ENCODE results near the gene TIMM29. TPM values are rescaled to one million over a fixed set of nuclear protein-coding genes. Genes with fewer than 3 reads are reported as not detected.

TIMM29 gene
- total and polyA plus RNA-seq, 9 of the 15 experiments (the other 6 are each of a cell fraction or from before 2014, with no cell fraction given), result 2.4 to 29.4 (median 16.3) TPM

DNA sequence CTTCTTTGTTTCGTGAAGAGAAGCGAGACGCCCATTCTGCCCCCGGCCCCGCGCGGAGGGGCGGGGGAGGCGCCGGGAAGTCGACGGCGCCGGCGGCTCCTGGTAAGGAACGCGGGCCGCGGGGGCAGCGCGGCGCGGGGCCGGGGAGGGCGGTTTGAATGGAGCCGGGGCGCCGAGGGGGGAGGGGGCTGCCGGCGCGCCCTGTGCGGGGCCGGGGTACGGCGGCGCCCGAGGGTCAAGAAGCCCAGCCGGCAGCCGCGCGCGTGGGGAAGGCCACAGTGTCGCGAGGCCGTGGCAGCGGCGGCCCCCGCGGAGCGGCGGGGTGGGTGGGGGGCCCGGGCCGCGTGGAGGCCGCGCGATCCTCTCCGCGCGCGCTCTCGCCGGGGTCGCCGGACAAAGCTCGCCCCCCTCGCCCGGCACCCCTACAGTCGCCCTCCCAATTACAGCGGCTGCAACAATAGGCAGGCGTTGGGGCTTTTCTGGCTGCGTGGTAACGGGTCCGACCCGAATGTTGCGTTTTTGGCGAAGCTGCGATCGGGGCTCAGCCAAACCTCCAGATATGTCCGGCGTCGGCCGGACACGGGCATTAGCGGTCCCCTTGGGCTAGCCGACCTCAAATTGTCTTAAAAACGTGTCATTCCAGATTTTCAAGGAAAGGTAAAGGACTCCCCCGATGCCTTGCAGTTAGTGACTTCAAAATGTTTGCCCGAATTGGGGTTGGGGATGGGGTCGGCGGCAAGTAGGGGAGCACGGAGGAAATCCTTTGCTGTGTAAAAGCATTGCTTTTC lies 32.7 kb downstream of the TIMM29 start (continued):
- TF ChIP-seq, protein P1, sequence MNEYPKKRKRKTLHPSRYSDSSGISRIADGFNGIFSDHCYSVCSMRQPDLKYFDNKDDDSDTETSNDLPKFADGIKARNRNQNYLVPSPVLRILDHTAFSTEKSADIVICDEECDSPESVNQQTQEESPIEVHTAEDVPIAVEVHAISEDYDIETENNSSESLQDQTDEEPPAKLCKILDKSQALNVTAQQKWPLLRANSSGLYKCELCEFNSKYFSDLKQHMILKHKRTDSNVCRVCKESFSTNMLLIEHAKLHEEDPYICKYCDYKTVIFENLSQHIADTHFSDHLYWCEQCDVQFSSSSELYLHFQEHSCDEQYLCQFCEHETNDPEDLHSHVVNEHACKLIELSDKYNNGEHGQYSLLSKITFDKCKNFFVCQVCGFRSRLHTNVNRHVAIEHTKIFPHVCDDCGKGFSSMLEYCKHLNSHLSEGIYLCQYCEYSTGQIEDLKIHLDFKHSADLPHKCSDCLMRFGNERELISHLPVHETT (CRISPR knock-in tag; conservative IDR thresholded peaks at IDR 0.05 in 1 of 2, IDR thresholded peaks at IDR 0.05 in 1 of 2), result peak in 1 of 2 experiments; percentile 85; a peak in 1 of 4 replicates
- no peak for TF ChIP-seq SMAD2 (IDR thresholded peaks at IDR 0.05; ENCODE audit: low read depth, low read length)
- TF ChIP-seq CBFB (CRISPR knock-in tag; IDR thresholded peaks at IDR 0.05), result no peak
- 0 out of 2 replicates have a peak, but pooled peaks have one; percentile 20 for TF ChIP-seq L3MBTL2 (IDR thresholded peaks at IDR 0.05)
- no peak for TF ChIP-seq LCOR (CRISPR knock-in tag; IDR thresholded peaks at IDR 0.05)

DNA sequence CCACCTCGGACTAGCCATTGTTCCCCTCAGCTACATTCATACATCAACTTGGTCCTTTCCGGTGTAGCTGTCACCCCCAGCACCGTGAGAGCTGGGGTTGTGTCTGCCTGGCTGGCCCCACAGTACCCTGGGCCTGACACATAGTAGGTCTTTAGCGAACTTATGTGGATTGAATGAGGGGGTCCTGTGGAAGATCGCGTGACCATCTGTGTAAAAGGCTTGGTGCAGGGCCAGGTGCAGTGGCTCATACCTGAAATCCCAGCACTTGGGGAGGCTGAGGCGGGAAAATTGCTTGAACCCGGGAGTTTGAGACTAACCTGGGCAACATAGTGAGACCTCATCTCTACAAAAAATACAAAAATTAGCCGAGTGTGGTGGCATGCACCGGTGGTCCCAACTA lies 34.3 kb downstream of the TIMM29 start:
- ATAC-seq (no peak), FAIRE-seq (no peak), DNase-seq (ENCODE audit: extremely low read depth in 1 of 4, low spot score in 3 of 4) (peak in 1 of 4 experiments; percentile 11)
- in situ Hi-C loops (cut with MboI), result no loop called here
- intact Hi-C loops (cut with micrococcal nuclease), result no loop called here
- BruUV-seq (replicated peaks), result no TSS peak
- H3K36me3 ChIP-seq (ENCODE audit: control insufficient read depth, insufficient read depth, low read length), result peaks cover 16% of the 10 kb centered on the region; the same call in 2 of the 3 replicates
- peak overlapping the region; percentile 96 to 100; a peak in 2 of 4 replicates for H3K9ac ChIP-seq (ENCODE audit: insufficient read depth in 1 of 2, low read depth in 2 of 2, low read length in 2 of 2)
- peak overlapping the region; percentile 99; the same call in 1 of the 2 replicates for H3K4me3 ChIP-seq
- H3K4me2 ChIP-seq (ENCODE audit: insufficient read depth, low read length), result peak overlapping the region; percentile 88
- no peaks in the 10 kb centered on the region for H3K9me3 ChIP-seq (replicated peaks; ENCODE audit: control insufficient read depth, insufficient read depth, low read depth, low read length)
- ChIA-PET CTCF (ENCODE audit: low intra/inter-chr PET ratio) (no interaction called here), POLR2A (interaction anchor here (1.5 kb wide), 1 partner anchor 10 kb away, joined by 3 read pairs; no protein-coding TSS in a partner anchor)
- H3K27me3 ChIP-seq (ENCODE audit: control insufficient read depth in 2 of 2, insufficient read depth in 2 of 2, low read length in 2 of 2), result no peaks in the 10 kb centered on the region
- peaks cover 4% of the 10 kb centered on the region for H3K9me1 ChIP-seq (ENCODE audit: control insufficient read depth, insufficient read depth, low read length)
- peaks cover 8% of the 10 kb centered on the region for H4K20me1 ChIP-seq (replicated peaks; ENCODE audit: control insufficient read depth, insufficient read depth, low read length)
- H3K27ac ChIP-seq (ENCODE audit: extremely low read depth, low read depth, low read length), result peak overlapping the region; percentile 35; the same call in 1 of the 3 replicates
- H2AFZ ChIP-seq (ENCODE audit: low read depth, low read length), result no peak overlapping the region
- peaks cover 15 to 30% of the 10 kb centered on the region in 2 experiments; a peak in 4 of 5 replicates for H3K4me1 ChIP-seq (replicated peaks in 1 of 2; ENCODE audit: control insufficient read depth in 2 of 2, insufficient read depth in 2 of 2, low read length in 2 of 2)
- WGBS (ENCODE audit: insufficient coverage, low coverage, missing lambda C conversion rate), result 57% methylated on average over 10 of the region's 10 CpGs
- peaks cover 77% of the 10 kb centered on the region for H3K79me2 ChIP-seq (ENCODE audit: control insufficient read depth, insufficient read depth, low read length)
- TF ChIP-seq, protein P2, sequence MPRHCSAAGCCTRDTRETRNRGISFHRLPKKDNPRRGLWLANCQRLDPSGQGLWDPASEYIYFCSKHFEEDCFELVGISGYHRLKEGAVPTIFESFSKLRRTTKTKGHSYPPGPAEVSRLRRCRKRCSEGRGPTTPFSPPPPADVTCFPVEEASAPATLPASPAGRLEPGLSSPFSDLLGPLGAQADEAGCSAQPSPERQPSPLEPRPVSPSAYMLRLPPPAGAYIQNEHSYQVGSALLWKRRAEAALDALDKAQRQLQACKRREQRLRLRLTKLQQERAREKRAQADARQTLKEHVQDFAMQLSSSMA (CRISPR knock-in tag; IDR thresholded peaks at IDR 0.05), result no peak
- TF ChIP-seq PHF8 (IDR thresholded peaks at IDR 0.05; ENCODE audit: borderline replicate concordance, low read length) (no peak), SMARCA4 (IDR thresholded peaks at IDR 0.05) (no peak), JUNB (CRISPR knock-in tag; conservative IDR thresholded peaks at IDR 0.05) (no peak), TARDBP (IDR thresholded peaks at IDR 0.05) (no peak), RUNX1 (IDR thresholded peaks at IDR 0.05; ENCODE audit: low read depth) (no peak), TAL1 (IDR thresholded peaks at IDR 0.05) (no peak), ZKSCAN1 (IDR thresholded peaks at IDR 0.05; ENCODE audit: low read depth, low read length) (peak; percentile 96), IFI16 (CRISPR knock-in tag; IDR thresholded peaks at IDR 0.05) (no peak), PHB (CRISPR knock-in tag; IDR thresholded peaks at IDR 0.05) (no peak), POLR2G (IDR thresholded peaks at IDR 0.05; ENCODE audit: low read depth, low read length) (0 out of 2 replicates have a peak, but pooled peaks have one; percentile 16)
- TF ChIP-seq, protein P3, sequence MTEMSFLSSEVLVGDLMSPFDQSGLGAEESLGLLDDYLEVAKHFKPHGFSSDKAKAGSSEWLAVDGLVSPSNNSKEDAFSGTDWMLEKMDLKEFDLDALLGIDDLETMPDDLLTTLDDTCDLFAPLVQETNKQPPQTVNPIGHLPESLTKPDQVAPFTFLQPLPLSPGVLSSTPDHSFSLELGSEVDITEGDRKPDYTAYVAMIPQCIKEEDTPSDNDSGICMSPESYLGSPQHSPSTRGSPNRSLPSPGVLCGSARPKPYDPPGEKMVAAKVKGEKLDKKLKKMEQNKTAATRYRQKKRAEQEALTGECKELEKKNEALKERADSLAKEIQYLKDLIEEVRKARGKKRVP (CRISPR knock-in tag; IDR thresholded peaks at IDR 0.05), result no peak
- TF ChIP-seq, protein P4, sequence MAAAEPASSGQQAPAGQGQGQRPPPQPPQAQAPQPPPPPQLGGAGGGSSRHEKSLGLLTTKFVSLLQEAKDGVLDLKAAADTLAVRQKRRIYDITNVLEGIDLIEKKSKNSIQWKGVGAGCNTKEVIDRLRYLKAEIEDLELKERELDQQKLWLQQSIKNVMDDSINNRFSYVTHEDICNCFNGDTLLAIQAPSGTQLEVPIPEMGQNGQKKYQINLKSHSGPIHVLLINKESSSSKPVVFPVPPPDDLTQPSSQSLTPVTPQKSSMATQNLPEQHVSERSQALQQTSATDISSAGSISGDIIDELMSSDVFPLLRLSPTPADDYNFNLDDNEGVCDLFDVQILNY (CRISPR knock-in tag; IDR thresholded peaks at IDR 0.05), result no peak

Measured in K562 (cell line).